Measurements from ENCODE around the gene GPR68.
"Not testable (repeated sequence)": the region's sequence is repeated elsewhere in the genome, so short reads cannot be mapped to it uniquely, and the experiment has no call there.

DNA sequence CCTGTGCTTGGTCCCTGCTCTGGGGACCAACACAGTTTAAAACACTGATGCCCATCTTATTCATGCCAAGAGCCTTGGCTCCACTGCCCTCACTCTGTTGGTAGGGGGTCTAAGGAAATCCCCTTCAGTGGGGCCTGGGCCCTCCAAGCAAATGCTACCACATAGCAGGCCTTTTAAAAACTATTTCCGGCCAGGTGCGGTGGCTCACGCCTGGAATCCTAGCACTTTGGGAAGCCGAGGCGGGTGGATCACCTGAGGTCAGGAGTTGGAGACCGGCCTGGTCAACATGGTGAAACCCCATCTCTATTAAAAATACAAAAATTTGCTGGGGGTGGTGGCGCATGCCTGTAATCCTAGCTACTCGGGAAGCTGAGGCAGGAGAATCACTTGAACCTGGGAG lies 1.1 kb upstream of the GPR68 start:
- TF ChIP-seq YY1 (IDR thresholded peaks at IDR 0.05; ENCODE audit: insufficient read depth, insufficient read length); ZNF274 (IDR thresholded peaks at IDR 0.05; ENCODE audit: low read depth, low read length); SUZ12 (IDR thresholded peaks at IDR 0.05; ENCODE audit: extremely low read depth, insufficient read depth, insufficient read length): not testable (repeated sequence)
